ENCODE data around the gene CGREF1.

Gene CGREF1

DNA sequence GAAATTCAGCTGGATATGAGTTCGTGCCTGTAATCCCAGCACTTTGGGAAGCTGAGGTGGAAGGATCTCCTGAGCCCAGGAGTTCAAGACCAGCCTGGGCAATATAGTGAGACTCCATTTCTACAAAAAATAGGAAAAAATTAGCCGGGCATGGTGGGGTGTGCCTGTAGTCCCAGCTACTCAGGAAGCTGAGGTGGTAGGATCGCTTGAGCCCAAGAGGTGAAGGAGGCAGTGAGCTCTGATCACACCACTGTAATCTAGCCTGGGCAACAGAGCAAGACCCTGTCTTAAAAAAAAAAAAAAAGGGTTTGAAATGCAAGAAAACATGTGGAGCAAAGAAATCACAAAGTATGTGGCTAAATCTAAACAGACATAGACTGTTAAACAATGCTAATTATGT lies 9.8 kb downstream of the CGREF1 start:
- H3K36me3 ChIP-seq (replicated peaks; ENCODE audit: insufficient read depth, low read length) = no peaks in the 10 kb centered on the region
- H3K4me1 ChIP-seq (ENCODE audit: low read length) = peaks cover 9% of the 10 kb centered on the region
- H3K9me2 ChIP-seq (replicated peaks; ENCODE audit: insufficient read depth, low read length) = no peaks in the 10 kb centered on the region
- H2AFZ ChIP-seq (ENCODE audit: low read length) = no peak overlapping the region
- H3K27me3 ChIP-seq (replicated peaks; ENCODE audit: insufficient read depth, low read length) = no peaks in the 10 kb centered on the region
- no peaks in the 10 kb centered on the region for H4K20me1 ChIP-seq (ENCODE audit: insufficient read depth, low read length)
- no peak overlapping the region for H3K4me3 ChIP-seq (ENCODE audit: low read length)
- 0 out of 2 replicates have a peak, but pooled peaks cover 4% of the 10 kb centered on the region for H3F3A ChIP-seq (ENCODE audit: insufficient read depth, low read length)
- no peak overlapping the region for H3K4me2 ChIP-seq (ENCODE audit: low read depth, low read length)
- H3K9me3 ChIP-seq (replicated peaks; ENCODE audit: insufficient read depth, low read length) = no peaks in the 10 kb centered on the region
- no peaks in the 10 kb centered on the region for H3K79me2 ChIP-seq (ENCODE audit: low read length)
- no peak overlapping the region for H3K9ac ChIP-seq (ENCODE audit: low read length)
- TF ChIP-seq EZH2phosphoT487 (IDR thresholded peaks at IDR 0.05; ENCODE audit: low read length) = no peak
- TF ChIP-seq, protein P1, sequence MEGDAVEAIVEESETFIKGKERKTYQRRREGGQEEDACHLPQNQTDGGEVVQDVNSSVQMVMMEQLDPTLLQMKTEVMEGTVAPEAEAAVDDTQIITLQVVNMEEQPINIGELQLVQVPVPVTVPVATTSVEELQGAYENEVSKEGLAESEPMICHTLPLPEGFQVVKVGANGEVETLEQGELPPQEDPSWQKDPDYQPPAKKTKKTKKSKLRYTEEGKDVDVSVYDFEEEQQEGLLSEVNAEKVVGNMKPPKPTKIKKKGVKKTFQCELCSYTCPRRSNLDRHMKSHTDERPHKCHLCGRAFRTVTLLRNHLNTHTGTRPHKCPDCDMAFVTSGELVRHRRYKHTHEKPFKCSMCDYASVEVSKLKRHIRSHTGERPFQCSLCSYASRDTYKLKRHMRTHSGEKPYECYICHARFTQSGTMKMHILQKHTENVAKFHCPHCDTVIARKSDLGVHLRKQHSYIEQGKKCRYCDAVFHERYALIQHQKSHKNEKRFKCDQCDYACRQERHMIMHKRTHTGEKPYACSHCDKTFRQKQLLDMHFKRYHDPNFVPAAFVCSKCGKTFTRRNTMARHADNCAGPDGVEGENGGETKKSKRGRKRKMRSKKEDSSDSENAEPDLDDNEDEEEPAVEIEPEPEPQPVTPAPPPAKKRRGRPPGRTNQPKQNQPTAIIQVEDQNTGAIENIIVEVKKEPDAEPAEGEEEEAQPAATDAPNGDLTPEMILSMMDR (IDR thresholded peaks at IDR 0.05; ENCODE audit: low read length) = no peak
- TF ChIP-seq EZH2 (optimal IDR thresholded peaks at IDR 0.05; ENCODE audit: low read depth, low read length) = no peak
- no peak overlapping the region for H3K27ac ChIP-seq (ENCODE audit: low read length)
- no peak for DNase-seq

DNA sequence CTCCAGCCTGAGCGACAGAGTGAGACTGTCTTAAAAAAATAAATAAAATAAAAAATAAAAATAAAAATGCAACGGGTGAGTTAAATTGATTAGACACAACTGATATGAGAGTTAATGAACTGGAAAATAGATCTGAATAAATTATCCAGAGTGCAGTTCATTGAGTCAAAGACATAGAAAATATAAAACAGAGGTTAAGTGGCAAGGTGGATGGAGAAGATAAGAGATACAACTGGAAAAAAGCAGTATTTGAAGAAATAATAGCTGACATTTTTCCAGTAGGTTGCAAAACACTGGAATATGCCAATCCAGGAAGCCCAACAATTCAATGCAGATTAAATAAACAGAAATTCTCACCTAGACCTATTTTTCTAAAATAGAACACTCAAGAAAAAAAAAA lies 10.7 kb downstream of the CGREF1 start:
- TF ChIP-seq EZH2phosphoT487 (IDR thresholded peaks at IDR 0.05; ENCODE audit: low read length) (no peak), EZH2 (optimal IDR thresholded peaks at IDR 0.05; ENCODE audit: low read depth, low read length) (no peak)
- TF ChIP-seq, protein P1 (IDR thresholded peaks at IDR 0.05; ENCODE audit: low read length) = no peak
- no peaks in the 10 kb centered on the region for H3K36me3 ChIP-seq (replicated peaks; ENCODE audit: insufficient read depth, low read length)
- no peak overlapping the region for H3K4me2 ChIP-seq (ENCODE audit: low read depth, low read length)
- no peak overlapping the region for H3K27ac ChIP-seq (ENCODE audit: low read length)
- no peak overlapping the region for H2AFZ ChIP-seq (ENCODE audit: low read length)
- DNase-seq = no peak
- H3K27me3 ChIP-seq (replicated peaks; ENCODE audit: insufficient read depth, low read length) = no peaks in the 10 kb centered on the region
- H3K4me1 ChIP-seq (ENCODE audit: low read length) = peaks cover 9% of the 10 kb centered on the region
- 0 out of 2 replicates have a peak, but pooled peaks cover 4% of the 10 kb centered on the region for H3F3A ChIP-seq (ENCODE audit: insufficient read depth, low read length)
- H3K4me3 ChIP-seq (ENCODE audit: low read length) = no peak overlapping the region
- no peaks in the 10 kb centered on the region for H3K9me3 ChIP-seq (replicated peaks; ENCODE audit: insufficient read depth, low read length)
- no peaks in the 10 kb centered on the region for H4K20me1 ChIP-seq (ENCODE audit: insufficient read depth, low read length)
- H3K9me2 ChIP-seq (replicated peaks; ENCODE audit: insufficient read depth, low read length) = no peaks in the 10 kb centered on the region
- H3K79me2 ChIP-seq (ENCODE audit: low read length) = no peaks in the 10 kb centered on the region
- no peak overlapping the region for H3K9ac ChIP-seq (ENCODE audit: low read length)

DNA sequence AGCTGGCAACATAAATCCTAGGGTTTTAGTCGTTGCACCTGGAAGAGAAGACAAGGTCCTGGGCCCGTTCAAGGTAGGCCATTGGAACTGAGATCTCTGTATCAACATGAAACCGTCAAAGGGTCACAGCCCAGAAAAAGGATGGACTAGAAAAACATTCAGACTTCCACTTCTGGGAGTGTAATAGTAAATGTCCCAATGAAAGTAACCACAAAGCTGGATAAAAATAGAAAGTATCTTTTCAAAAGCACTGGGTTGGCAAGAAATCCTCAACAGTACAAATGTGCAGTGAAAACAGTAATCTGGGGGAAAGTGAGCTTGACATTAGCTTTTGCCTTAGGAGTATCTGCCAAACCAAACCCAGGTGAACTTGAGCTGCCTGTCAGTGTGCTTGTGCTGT lies 12.9 kb downstream of the CGREF1 start:
- H3K27me3 ChIP-seq (replicated peaks; ENCODE audit: insufficient read depth, low read length) = no peaks in the 10 kb centered on the region
- H3K27ac ChIP-seq (ENCODE audit: low read length) = no peak overlapping the region
- no peak overlapping the region for H3K4me3 ChIP-seq (ENCODE audit: low read length)
- no peaks in the 10 kb centered on the region for H4K20me1 ChIP-seq (ENCODE audit: insufficient read depth, low read length)
- no peak overlapping the region for H3K9ac ChIP-seq (ENCODE audit: low read length)
- no peak for DNase-seq
- H3K9me2 ChIP-seq (replicated peaks; ENCODE audit: insufficient read depth, low read length) = no peaks in the 10 kb centered on the region
- H3K9me3 ChIP-seq (replicated peaks; ENCODE audit: insufficient read depth, low read length) = no peaks in the 10 kb centered on the region
- no peak overlapping the region; the same call in 1 of the 2 replicates for H3K4me2 ChIP-seq (ENCODE audit: low read depth, low read length)
- H3K36me3 ChIP-seq (replicated peaks; ENCODE audit: insufficient read depth, low read length) = no peaks in the 10 kb centered on the region
- 0 out of 2 replicates have a peak, but pooled peaks cover 4% of the 10 kb centered on the region for H3F3A ChIP-seq (ENCODE audit: insufficient read depth, low read length)
- TF ChIP-seq EZH2phosphoT487 (IDR thresholded peaks at IDR 0.05; ENCODE audit: low read length) (no peak), EZH2 (optimal IDR thresholded peaks at IDR 0.05; ENCODE audit: low read depth, low read length) (no peak)
- TF ChIP-seq, protein P1 (IDR thresholded peaks at IDR 0.05; ENCODE audit: low read length) = no peak
- no peaks in the 10 kb centered on the region for H3K79me2 ChIP-seq (ENCODE audit: low read length)
- H3K4me1 ChIP-seq (ENCODE audit: low read length) = peaks cover 9% of the 10 kb centered on the region
- no peak overlapping the region for H2AFZ ChIP-seq (ENCODE audit: low read length)

Data from MM.1S (cell line).